SH-SY5Y (cell line): Measurements from ENCODE around the gene PIPOX.

ENCODE experiments used
- GATA2 ChIP-seq: IDR thresholded peaks from 2 replicates; pipeline ENCODE4 v1.6.1; 2011; ENCODE audit warnings: mild to moderate bottlenecking, low read depth, low read length
- GATA3 ChIP-seq: IDR thresholded peaks from 2 replicates; pipeline ENCODE4 v1.6.1; 2011; ENCODE audit warnings: low read depth, mild to moderate bottlenecking, low read length, moderate library complexity

- TF ChIP-seq GATA3, result no peak
- no peak for TF ChIP-seq GATA2
Observed at GRCh38 chr17:29018788-29019474, 24.0 kb upstream of the PIPOX start.
